ENCODE measurements around the gene ANKDD1A. TPM values are rescaled to one million over a fixed set of nuclear protein-coding genes. Genes with fewer than 3 reads are reported as not detected.

ANKDD1A gene
- polyA plus RNA-seq, 1 donor from 2014 or later: 7.0 TPM

DNA sequence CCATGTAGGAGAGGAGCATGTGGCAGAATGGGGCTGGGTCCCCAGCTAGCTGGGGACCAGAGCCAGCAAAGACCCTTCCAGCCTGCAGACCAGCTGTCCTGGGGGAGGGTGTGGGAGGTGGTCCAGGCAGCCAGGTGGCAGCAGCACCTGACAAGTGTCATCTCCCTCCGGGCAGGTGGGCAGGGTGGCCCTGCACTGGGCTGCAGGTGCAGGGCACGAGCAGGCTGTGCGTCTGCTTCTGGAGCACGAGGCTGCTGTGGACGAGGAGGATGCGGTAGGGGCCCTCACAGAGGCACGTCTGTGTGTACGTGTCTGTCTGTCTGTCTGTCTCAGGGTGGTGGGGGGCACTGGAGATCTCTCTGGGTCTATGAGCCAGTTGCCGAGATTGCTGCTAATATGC lies 5.5 kb downstream of the ANKDD1A start:
- H4K20me1 ChIP-seq (ENCODE audit: insufficient read depth): no peaks in the 10 kb centered on the region
- H3K27ac ChIP-seq (ENCODE audit: low read length): no peak overlapping the region
- no peaks in the 10 kb centered on the region for H3K36me3 ChIP-seq (ENCODE audit: insufficient read depth, low read length)
- no peaks in the 10 kb centered on the region for H3F3A ChIP-seq (ENCODE audit: insufficient read depth, low read length, poor library complexity, severe bottlenecking)
- no peak overlapping the region for H3K9ac ChIP-seq (ENCODE audit: low read length)
- H3K27me3 ChIP-seq (ENCODE audit: insufficient read depth, low read depth, low read length): peaks cover 2% of the 10 kb centered on the region
- H3K9me3 ChIP-seq (ENCODE audit: low read length): no peaks in the 10 kb centered on the region
- TF ChIP-seq EP300 (conservative IDR thresholded peaks at IDR 0.05; ENCODE audit: poor library complexity, severe bottlenecking) (no peak), MXI1 (conservative IDR thresholded peaks at IDR 0.05; ENCODE audit: poor library complexity, severe bottlenecking) (no peak), TAF1 (IDR thresholded peaks at IDR 0.05; ENCODE audit: low read depth) (no peak), EZH2 (IDR thresholded peaks at IDR 0.05; ENCODE audit: borderline replicate concordance, insufficient read depth, low read length, poor library complexity, severe bottlenecking) (no peak), SMC3 (conservative IDR thresholded peaks at IDR 0.05; ENCODE audit: poor library complexity) (no peak), RAD21 (conservative IDR thresholded peaks at IDR 0.05) (no peak), POLR2AphosphoS5 (IDR thresholded peaks at IDR 0.05) (no peak)
- TF ChIP-seq, protein P1, sequence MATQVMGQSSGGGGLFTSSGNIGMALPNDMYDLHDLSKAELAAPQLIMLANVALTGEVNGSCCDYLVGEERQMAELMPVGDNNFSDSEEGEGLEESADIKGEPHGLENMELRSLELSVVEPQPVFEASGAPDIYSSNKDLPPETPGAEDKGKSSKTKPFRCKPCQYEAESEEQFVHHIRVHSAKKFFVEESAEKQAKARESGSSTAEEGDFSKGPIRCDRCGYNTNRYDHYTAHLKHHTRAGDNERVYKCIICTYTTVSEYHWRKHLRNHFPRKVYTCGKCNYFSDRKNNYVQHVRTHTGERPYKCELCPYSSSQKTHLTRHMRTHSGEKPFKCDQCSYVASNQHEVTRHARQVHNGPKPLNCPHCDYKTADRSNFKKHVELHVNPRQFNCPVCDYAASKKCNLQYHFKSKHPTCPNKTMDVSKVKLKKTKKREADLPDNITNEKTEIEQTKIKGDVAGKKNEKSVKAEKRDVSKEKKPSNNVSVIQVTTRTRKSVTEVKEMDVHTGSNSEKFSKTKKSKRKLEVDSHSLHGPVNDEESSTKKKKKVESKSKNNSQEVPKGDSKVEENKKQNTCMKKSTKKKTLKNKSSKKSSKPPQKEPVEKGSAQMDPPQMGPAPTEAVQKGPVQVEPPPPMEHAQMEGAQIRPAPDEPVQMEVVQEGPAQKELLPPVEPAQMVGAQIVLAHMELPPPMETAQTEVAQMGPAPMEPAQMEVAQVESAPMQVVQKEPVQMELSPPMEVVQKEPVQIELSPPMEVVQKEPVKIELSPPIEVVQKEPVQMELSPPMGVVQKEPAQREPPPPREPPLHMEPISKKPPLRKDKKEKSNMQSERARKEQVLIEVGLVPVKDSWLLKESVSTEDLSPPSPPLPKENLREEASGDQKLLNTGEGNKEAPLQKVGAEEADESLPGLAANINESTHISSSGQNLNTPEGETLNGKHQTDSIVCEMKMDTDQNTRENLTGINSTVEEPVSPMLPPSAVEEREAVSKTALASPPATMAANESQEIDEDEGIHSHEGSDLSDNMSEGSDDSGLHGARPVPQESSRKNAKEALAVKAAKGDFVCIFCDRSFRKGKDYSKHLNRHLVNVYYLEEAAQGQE (IDR thresholded peaks at IDR 0.05; ENCODE audit: borderline replicate concordance): no peak
- TF ChIP-seq, protein P2, sequence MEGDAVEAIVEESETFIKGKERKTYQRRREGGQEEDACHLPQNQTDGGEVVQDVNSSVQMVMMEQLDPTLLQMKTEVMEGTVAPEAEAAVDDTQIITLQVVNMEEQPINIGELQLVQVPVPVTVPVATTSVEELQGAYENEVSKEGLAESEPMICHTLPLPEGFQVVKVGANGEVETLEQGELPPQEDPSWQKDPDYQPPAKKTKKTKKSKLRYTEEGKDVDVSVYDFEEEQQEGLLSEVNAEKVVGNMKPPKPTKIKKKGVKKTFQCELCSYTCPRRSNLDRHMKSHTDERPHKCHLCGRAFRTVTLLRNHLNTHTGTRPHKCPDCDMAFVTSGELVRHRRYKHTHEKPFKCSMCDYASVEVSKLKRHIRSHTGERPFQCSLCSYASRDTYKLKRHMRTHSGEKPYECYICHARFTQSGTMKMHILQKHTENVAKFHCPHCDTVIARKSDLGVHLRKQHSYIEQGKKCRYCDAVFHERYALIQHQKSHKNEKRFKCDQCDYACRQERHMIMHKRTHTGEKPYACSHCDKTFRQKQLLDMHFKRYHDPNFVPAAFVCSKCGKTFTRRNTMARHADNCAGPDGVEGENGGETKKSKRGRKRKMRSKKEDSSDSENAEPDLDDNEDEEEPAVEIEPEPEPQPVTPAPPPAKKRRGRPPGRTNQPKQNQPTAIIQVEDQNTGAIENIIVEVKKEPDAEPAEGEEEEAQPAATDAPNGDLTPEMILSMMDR (IDR thresholded peaks at IDR 0.05; ENCODE audit: poor library complexity, severe bottlenecking): no peak
- H3K79me2 ChIP-seq (replicated peaks; ENCODE audit: insufficient read depth, low read length): no peaks in the 10 kb centered on the region
- H2AFZ ChIP-seq (ENCODE audit: low read depth, low read length): no peak overlapping the region
- H3K4me3 ChIP-seq (ENCODE audit: low read length): no peak overlapping the region
- H3K9me2 ChIP-seq (ENCODE audit: insufficient read depth, low read length): no peaks in the 10 kb centered on the region
- H3K4me2 ChIP-seq (ENCODE audit: low read length): no peak overlapping the region

DNA sequence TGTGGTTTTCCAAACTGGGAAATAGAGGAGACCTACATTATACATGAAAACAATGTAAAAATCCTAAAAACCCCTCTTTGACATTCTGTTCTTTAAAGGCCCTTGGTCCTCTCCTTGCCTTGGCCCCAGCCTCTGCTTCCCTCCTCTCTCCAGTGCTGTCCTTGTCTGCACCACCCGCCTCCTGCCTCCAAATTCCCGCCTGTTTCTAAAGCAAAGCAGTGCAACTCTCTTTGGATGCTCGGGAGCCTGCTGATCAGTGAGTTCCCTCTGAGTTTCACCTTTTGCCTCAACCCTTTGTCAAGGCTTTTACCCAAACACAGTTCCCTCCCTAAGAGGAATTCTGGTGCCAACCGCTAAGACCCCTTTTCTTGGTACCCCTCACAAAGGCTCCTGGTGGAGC lies 8.0 kb downstream of the ANKDD1A start:
- no peaks in the 10 kb centered on the region for H3K9me3 ChIP-seq (ENCODE audit: low read length)
- no peak overlapping the region for H2AFZ ChIP-seq (ENCODE audit: low read depth, low read length)
- H3K4me2 ChIP-seq (ENCODE audit: low read length): no peak overlapping the region
- TF ChIP-seq EZH2 (IDR thresholded peaks at IDR 0.05; ENCODE audit: borderline replicate concordance, insufficient read depth, low read length, poor library complexity, severe bottlenecking): no peak
- TF ChIP-seq SMC3 (conservative IDR thresholded peaks at IDR 0.05; ENCODE audit: poor library complexity): no peak
- TF ChIP-seq TAF1 (IDR thresholded peaks at IDR 0.05; ENCODE audit: low read depth): no peak
- TF ChIP-seq, protein P2 (IDR thresholded peaks at IDR 0.05; ENCODE audit: poor library complexity, severe bottlenecking): no peak
- no peak for TF ChIP-seq RAD21 (conservative IDR thresholded peaks at IDR 0.05)
- no peak for TF ChIP-seq POLR2AphosphoS5 (IDR thresholded peaks at IDR 0.05)
- TF ChIP-seq, protein P1 (IDR thresholded peaks at IDR 0.05; ENCODE audit: borderline replicate concordance): no peak
- no peak for TF ChIP-seq EP300 (conservative IDR thresholded peaks at IDR 0.05; ENCODE audit: poor library complexity, severe bottlenecking)
- TF ChIP-seq MXI1 (conservative IDR thresholded peaks at IDR 0.05; ENCODE audit: poor library complexity, severe bottlenecking): no peak
- H3K4me3 ChIP-seq (ENCODE audit: low read length): no peak overlapping the region
- no peaks in the 10 kb centered on the region for H3K36me3 ChIP-seq (ENCODE audit: insufficient read depth, low read length)
- H3F3A ChIP-seq (ENCODE audit: insufficient read depth, low read length, poor library complexity, severe bottlenecking): no peaks in the 10 kb centered on the region
- H3K79me2 ChIP-seq (replicated peaks; ENCODE audit: insufficient read depth, low read length): no peaks in the 10 kb centered on the region
- no peaks in the 10 kb centered on the region for H3K9me2 ChIP-seq (ENCODE audit: insufficient read depth, low read length)
- no peaks in the 10 kb centered on the region for H3K27me3 ChIP-seq (ENCODE audit: insufficient read depth, low read depth, low read length)
- H3K27ac ChIP-seq (ENCODE audit: low read length): no peak overlapping the region
- no peak overlapping the region for H3K9ac ChIP-seq (ENCODE audit: low read length)
- no peaks in the 10 kb centered on the region for H4K20me1 ChIP-seq (ENCODE audit: insufficient read depth)

Data from neural cell (in vitro differentiated cells).